Activated T-helper 1 cell treated with anti-CD3 and anti-CD28 coated beads, Interleukin-12 subunit alpha, Interleukin-12 subunit beta, Interleukin-2, Interleukin-4 antibody, amounts not matched to agents 30 ng/mL and 10 ng/mL and 1 ng/mL, durations not matched to agents 14 hours and 24 hours and 36 hours (primary cell): ENCODE results near the gene ZDHHC16. TPM values are rescaled to one million over a fixed set of nuclear protein-coding genes. Genes with fewer than 3 reads are reported as not detected.
"Not testable (repeated sequence)": the region's sequence is repeated elsewhere in the genome, so short reads cannot be mapped to it uniquely, and the experiment has no call there.

ENCODE experiments used
- DNase-seq: peaks from one replicate; pipeline ENCODE4 v3.0.0; 2021; ENCODE audit warnings: low spot score
- H3K27ac Mint-ChIP-seq: one replicate; pipeline ENCODE4 v1.8.0; 2021; ENCODE audit warnings: mild to moderate bottlenecking, mixed read lengths
- H3K27me3 Mint-ChIP-seq: one replicate; pipeline ENCODE4 v1.8.0; 2022; ENCODE audit warnings: mild to moderate bottlenecking, moderate library complexity, mixed read lengths; ENCODE audit not compliant: insufficient read depth
- H3K36me3 Mint-ChIP-seq: one replicate; pipeline ENCODE4 v1.8.0; 2021; ENCODE audit warnings: low read depth, mixed read lengths
- H3K4me1 Mint-ChIP-seq: one replicate; pipeline ENCODE4 v1.8.0; 2021; ENCODE audit warnings: low read depth, mixed read lengths
- H3K4me3 Mint-ChIP-seq: one replicate; pipeline ENCODE4 v1.8.0; 2021; ENCODE audit warnings: mild to moderate bottlenecking, moderate library complexity, mixed read lengths
- H3K9me3 Mint-ChIP-seq: one replicate; pipeline ENCODE4 v1.8.0; 2021; ENCODE audit warnings: mixed read lengths
- intact Hi-C: fragments of 100-400 bp; cut with micrococcal nuclease; formaldehyde crosslinking; loops from one replicate; pipeline ENCODE4 v1.15.1; 2024
- total RNA-seq: library from RNA; stranded (reverse); gene quantifications from 2 replicates; pipeline ENCODE4 v1.2.3, GENCODE V29; 2022

Gene ZDHHC16
- total RNA-seq, 1 donor from 2014 or later: 48.3 TPM

DNA sequence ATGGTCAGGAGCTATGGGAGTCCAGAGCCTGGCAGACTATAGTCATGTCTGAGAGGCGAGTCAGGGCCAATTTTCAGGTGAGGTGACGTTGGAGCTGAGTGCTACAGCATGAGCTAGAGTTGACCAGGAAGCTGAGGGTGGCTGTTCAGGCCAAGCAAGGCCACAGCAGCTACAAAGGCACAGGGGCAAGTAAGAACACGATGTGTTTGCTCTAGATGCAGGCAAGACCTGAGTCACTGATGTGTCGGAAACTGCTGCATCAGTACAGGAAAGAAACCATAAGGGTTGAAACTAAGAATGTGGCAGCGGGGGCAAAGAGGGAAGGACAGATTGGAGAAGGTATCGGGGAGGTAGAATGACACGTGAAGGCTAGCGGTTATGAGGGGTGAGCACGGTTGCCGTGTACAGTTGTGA is 33.1 kb upstream of the ZDHHC16 start:
- intact Hi-C loops: loop anchor here (1.0 to 5.0 kb wide), 5 partner anchors 10 to 826 kb away; partner anchors contain the start of genes LCOR, TM9SF3 and ZFYVE27
- Mint-ChIP-seq H3K9me3 (no peaks in the 10 kb centered on the region), H3K27ac (peak overlapping the region; percentile 95), H3K27me3 (no peaks in the 10 kb centered on the region), H3K4me1 (peaks cover 55% of the 10 kb centered on the region), H3K36me3 (peaks cover 3% of the 10 kb centered on the region), H3K4me3 (peak overlapping the region; percentile 47)
- peak; percentile 52 for DNase-seq

DNA sequence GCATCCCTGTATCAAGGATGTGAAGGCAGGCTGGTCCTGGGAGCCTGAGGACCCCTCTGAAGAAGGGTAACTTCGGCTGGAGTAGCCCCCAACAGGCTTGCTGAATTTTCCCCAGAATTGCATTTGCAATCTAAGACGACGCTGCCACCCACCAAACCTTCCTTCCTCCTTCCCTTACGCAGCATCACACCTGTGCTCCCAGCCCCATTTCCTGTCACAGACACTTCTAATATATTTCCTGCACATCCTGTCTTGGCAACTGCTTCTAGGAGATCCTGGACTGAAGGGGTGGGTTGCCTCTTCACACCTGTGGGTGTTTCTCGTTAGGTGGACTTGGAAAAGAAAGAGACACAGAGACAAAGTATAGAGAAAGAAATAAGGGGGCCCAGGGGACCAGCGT is 29.4 kb upstream of the ZDHHC16 start:
- intact Hi-C loops: loop anchor here (5.0 kb wide), 1 partner anchor 1354 kb away; no protein-coding TSS in a partner anchor
- peaks cover 6% of the 10 kb centered on the region for H3K36me3 Mint-ChIP-seq
- peak overlapping the region; percentile 90 for H3K27ac Mint-ChIP-seq
- no peak for DNase-seq
- peaks cover 80% of the 10 kb centered on the region for H3K4me1 Mint-ChIP-seq
- H3K4me3 Mint-ChIP-seq: peak overlapping the region; percentile 47
- H3K27me3 Mint-ChIP-seq: no peaks in the 10 kb centered on the region
- H3K9me3 Mint-ChIP-seq: no peaks in the 10 kb centered on the region

DNA sequence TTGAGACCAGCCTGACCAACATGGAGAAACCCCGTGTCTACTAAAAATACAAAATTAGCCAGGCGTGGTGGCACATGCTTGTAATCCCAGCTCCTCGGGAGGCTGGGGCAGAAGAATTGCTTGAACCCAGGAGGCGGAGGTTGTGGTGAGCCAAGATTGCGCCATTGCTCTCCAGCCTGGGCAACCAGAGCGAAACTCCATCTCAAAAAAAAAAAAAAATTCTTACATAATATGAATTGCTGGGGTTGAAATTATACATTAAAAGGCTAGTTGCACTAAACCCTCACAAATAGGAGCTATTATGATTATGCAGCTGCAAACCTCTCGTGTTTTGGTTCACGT is 22.2 kb upstream of the ZDHHC16 start:
- Mint-ChIP-seq H3K4me3 (peak overlapping the region; percentile 94), H3K4me1 (peaks cover 56% of the 10 kb centered on the region), H3K27ac (peak overlapping the region; percentile 98), H3K36me3 (peaks cover 22% of the 10 kb centered on the region)
- DNase-seq, H3K27me3 Mint-ChIP-seq, H3K9me3 Mint-ChIP-seq: not testable (repeated sequence)
- intact Hi-C loops: loop anchor here (1.0 to 10.0 kb wide), 2 partner anchors 10 to 711 kb away; partner anchors contain the start of gene R3HCC1L

DNA sequence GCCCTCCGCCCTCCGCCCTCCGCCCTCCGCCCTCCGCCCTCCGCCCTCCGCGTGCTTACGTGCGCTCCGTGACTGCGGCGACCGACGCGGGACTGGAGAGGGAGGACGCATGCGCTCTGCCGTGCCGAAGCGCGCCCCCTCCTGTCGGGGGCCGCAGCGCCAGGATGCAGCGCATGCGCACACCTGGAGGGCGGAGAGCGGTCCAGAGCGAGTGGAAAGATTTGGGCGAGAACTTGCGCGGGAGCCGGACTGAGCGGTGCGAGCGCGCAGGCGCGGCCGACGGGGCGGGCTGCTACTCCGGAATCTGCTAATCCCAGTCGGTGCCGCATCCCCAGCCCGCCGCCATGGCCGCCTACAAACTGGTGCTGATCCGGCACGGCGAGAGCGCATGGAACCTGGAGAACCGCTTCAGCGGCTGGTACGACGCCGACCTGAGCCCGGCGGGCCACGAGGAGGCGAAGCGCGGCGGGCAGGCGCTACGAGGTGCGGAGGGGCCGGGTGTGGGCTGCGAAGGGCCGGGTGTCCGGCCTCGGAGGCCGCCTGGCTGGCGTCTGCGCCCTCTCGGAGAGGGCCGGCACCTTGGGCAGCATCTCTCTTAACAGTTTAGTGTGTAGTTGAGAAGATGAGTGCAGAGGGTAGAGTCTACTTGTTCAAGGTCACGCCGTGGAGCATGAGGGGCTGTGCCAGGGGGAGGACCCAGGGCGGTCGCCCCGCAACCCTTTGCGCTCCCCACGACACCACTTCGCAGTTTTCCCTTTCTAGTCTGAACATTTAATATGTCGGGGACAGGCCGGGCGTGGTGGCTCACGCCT is 19.8 kb upstream of the ZDHHC16 start, which contains the start of gene PGAM1:
Gene PGAM1, plus strand, starts transcription at position 228 of the 812 bp plus-strand sequence. Its CDS starts 117 bp downstream, at position 345.
- DNase-seq: peak; percentile 98
- H3K4me3 Mint-ChIP-seq: peak within 1 kb of the TSS; percentile 94
- peaks cover 2% of the 10 kb centered on the region for H3K27me3 Mint-ChIP-seq
- peaks cover 46% of the 10 kb centered on the region for H3K4me1 Mint-ChIP-seq
- intact Hi-C loops: loop anchor here (5.0 to 10.0 kb wide), 2 partner anchors 449 to 709 kb away; partner anchors contain the start of gene R3HCC1L
- H3K27ac Mint-ChIP-seq: peak within 1 kb of the TSS; percentile 99
- H3K36me3 Mint-ChIP-seq: peaks cover 39% of the 10 kb centered on the region
- no peaks in the 10 kb centered on the region for H3K9me3 Mint-ChIP-seq

DNA sequence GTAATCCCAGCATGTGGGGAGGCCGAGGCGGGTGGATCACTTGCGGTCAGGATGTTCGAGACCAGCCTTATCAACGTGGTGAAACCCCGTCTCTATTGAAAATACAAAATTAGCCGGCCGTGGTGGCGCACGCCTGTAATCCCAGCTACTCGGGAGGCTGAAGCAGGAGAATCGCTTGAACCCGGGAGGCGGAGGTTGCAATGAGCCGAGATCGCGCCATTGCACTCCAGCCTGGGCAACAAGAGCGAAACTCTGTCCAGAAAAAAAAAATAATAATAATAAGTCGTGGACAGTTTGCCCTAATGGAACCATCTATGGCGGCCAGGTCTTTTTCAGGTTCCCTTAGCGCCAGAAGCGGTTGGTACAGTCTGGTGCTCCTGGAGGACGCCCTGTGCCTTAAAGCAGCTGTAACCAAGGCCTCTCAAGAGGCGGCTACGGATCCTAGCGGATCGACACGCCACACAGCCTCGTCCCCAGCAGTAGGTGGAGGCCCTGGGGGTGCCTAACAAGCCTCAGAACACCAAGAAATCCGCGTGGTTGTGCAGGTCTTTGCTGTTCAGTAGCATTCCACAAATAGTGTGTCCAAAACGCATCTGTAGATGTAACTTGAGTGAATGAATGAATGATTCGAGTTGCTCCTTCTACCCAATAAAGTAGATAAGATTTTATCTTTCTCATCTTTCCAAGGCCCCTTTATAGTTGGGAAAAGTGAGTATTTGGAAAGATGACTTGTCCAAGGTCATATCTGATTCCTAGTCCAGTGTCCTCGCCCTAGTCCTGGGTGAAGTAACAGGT is 19.0 kb upstream of the ZDHHC16 start:
- Mint-ChIP-seq H3K27me3 (peaks cover 2% of the 10 kb centered on the region), H3K4me1 (peaks cover 48% of the 10 kb centered on the region), H3K9me3 (no peaks in the 10 kb centered on the region), H3K36me3 (peaks cover 45% of the 10 kb centered on the region), H3K27ac (peak overlapping the region; percentile 99), H3K4me3 (peak overlapping the region; percentile 94)
- no peak for DNase-seq
- intact Hi-C loops: loop anchor here (5.0 to 10.0 kb wide), 2 partner anchors 450 to 708 kb away; partner anchors contain the start of gene R3HCC1L

DNA sequence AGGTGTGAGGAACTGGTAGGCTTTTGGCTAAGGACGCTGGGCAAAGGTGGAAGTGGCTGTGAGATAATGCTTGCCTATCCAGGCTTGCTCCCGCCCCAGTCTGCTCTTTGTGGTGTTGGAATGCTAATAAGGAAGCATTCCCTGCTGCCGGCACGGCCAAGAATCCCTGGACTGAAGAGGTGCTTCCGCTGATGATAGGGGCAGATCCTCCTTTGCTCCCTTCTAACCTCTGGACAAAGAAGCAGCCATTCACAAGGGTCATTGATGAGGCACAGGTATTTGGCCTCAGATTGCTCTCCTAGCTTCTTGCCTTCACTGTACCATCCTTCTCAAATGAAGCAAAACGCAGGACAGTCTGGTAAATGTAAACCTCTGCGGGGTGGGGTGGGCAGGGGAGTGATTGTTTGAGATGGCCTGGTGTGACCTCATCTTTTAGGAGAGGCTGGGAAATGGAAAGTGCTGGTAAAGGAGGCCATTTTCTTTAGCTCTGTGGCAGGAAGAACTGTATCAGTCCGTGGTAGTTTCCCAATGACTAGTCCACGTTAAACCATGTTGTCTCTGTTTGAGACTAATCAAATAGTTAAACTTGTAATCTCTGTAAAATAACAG is 18.3 kb upstream of the ZDHHC16 start:
- Mint-ChIP-seq H3K4me3 (peak overlapping the region; percentile 94), H3K9me3 (no peaks in the 10 kb centered on the region), H3K27ac (peak overlapping the region; percentile 99), H3K36me3 (peaks cover 48% of the 10 kb centered on the region), H3K4me1 (peaks cover 47% of the 10 kb centered on the region), H3K27me3 (peaks cover 2% of the 10 kb centered on the region)
- intact Hi-C loops: loop anchor here (1.0 to 10.0 kb wide), 7 partner anchors 17 to 707 kb away; partner anchors contain the start of genes MMS19, PI4K2A, R3HCC1L and RRP12
- no peak for DNase-seq

DNA sequence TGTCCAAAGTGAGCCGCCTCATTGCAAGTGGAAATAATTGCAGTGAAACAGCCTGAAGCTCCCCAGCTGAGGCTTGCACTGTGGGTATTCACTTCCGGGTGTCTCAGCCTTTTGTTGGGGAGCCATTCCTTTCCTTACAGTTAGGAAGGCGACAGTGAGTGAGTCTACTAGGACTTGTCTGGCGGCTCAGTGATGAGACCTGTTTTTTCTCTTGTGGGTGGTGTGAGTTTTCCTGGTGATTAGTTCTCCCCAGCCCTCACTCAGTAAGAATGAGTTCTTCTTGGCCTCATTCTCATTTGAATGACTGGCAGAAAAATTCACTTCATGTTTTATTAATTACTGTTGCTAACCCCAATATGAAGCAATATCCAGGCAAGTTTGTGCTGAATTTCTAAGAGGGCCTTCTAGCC is 17.4 kb upstream of the ZDHHC16 start:
- H3K36me3 Mint-ChIP-seq: peaks cover 50% of the 10 kb centered on the region
- peak overlapping the region; percentile 94 for H3K4me3 Mint-ChIP-seq
- no peak for DNase-seq
- no peaks in the 10 kb centered on the region for H3K9me3 Mint-ChIP-seq
- peaks cover 39% of the 10 kb centered on the region for H3K4me1 Mint-ChIP-seq
- peak overlapping the region; percentile 99 for H3K27ac Mint-ChIP-seq
- intact Hi-C loops: loop anchor here (1.0 to 10.0 kb wide), 7 partner anchors 16 to 706 kb away; partner anchors contain the start of genes MMS19, PI4K2A, R3HCC1L and RRP12
- H3K27me3 Mint-ChIP-seq: peaks cover 2% of the 10 kb centered on the region

DNA sequence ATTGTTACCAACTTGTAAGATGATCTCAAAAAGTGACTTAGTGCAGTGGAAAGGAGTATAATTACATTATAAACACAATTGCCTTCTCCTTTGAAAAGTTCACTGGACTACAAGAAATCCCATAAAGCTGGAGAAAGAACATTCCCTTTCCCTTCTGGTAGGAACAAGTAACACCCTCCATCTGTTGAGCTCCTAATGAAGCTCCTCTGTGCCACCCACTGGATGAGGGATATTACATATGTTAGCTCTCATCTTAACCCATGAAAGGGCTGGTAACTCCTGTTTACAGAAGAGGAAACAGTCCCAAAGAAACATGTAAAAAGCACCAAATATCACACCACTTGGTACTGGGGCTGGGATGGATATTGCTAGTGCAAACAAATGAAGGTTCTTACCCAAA is 11.9 kb upstream of the ZDHHC16 start:
- Mint-ChIP-seq H3K27me3 (no peaks in the 10 kb centered on the region), H3K4me1 (peaks cover 14% of the 10 kb centered on the region), H3K27ac (peak overlapping the region; percentile 48), H3K36me3 (peaks cover 50% of the 10 kb centered on the region), H3K9me3 (no peaks in the 10 kb centered on the region), H3K4me3 (no peak overlapping the region)
- DNase-seq: no peak
- intact Hi-C loops: no loop called here

DNA sequence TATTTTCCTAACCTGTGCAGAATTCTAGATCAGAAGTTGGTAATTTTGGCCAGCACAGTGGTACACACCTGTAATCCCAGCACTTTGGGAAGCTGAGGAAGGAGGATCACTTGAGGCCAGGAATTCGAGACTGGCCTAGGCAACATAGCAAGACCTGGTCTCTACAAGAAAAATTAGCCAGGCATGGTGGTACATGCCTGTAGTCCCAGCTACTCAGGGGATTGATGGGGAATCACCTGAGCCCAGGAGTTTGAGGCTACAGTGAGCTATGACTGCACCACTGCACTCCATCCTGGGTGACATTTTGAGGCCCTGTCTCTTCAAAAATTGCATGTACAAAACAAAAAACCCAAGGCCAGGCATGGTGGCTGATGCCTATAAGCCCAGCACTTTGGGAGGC is 11.4 kb upstream of the ZDHHC16 start:
- H3K36me3 Mint-ChIP-seq: peaks cover 48% of the 10 kb centered on the region
- no peak overlapping the region for H3K4me3 Mint-ChIP-seq
- DNase-seq: no peak
- H3K9me3 Mint-ChIP-seq: no peaks in the 10 kb centered on the region
- peaks cover 9% of the 10 kb centered on the region for H3K4me1 Mint-ChIP-seq
- H3K27ac Mint-ChIP-seq: peak overlapping the region; percentile 48
- intact Hi-C loops: no loop called here
- H3K27me3 Mint-ChIP-seq: no peaks in the 10 kb centered on the region

DNA sequence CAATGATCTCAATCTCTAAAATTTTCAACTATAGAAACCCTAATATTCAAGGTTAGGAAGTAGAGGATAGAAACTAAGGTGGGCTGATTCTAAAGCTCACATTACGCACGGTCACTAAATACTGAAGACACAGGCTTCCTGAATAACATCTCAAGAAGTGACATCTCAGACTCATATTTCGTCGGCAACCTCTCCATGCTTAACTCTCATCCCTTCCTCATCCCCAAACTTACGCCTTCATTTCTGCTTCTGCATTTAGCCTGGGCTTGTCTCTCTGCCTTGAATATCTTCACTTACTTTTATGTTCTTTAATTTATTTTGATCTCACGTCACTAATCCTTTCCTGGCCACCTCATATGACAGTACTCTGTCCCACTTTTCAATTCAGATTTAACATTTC is 10.8 kb upstream of the ZDHHC16 start:
- Mint-ChIP-seq H3K27ac (no peak overlapping the region), H3K4me3 (no peak overlapping the region)
- intact Hi-C loops: no loop called here

DNA sequence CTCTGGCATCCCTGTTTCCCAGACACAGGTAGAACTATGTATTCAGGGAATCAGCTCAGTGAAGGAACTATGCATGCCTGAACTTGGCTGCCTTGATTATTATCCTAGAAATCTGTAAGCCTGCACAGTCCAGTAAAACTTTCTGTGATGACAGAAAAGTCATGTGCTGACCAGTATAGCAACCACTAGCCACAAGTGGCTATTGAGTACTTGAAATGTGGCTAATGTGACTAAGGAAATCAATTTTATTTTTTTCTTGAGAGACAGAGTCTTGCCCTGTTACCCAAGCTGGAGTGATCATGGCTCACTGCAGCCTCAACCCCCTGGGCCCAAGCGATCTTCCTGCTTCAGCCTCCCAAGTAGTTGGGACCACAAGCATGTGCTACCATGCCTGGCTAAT is 3.7 kb upstream of the ZDHHC16 start:
- no peak for DNase-seq
- peaks cover 24% of the 10 kb centered on the region for H3K36me3 Mint-ChIP-seq
- intact Hi-C loops: no loop called here
- H3K27ac Mint-ChIP-seq: no peak overlapping the region
- H3K27me3 Mint-ChIP-seq: no peaks in the 10 kb centered on the region
- H3K9me3 Mint-ChIP-seq: no peaks in the 10 kb centered on the region
- H3K4me3 Mint-ChIP-seq: no peak overlapping the region
- peaks cover 24% of the 10 kb centered on the region for H3K4me1 Mint-ChIP-seq

More for the DNA sequence above, 10.8 kb upstream of the ZDHHC16 start:
- no peak for DNase-seq
- Mint-ChIP-seq H3K27me3 (no peaks in the 10 kb centered on the region), H3K36me3 (peaks cover 45% of the 10 kb centered on the region), H3K4me1 (peaks cover 9% of the 10 kb centered on the region), H3K9me3 (no peaks in the 10 kb centered on the region)

DNA sequence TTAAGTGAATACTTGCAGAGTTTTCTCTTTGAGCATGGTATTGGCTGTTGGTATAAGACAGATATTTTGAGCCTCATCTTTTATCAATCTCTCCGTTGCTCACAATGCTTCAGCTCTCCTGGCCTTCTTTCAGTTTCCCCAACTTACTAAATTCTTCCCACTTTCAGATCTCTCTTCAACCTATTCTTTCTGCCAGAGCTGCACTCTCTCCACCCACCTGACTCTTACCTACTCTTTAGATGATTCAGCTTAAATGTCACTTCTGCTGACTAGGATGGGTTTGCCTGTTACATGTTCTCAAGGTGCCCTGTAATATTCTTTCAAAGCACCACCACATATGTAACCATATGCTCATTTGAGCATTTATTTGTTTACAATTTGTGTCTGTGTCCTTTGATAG is 1.8 kb upstream of the ZDHHC16 start:
- DNase-seq: no peak
- Mint-ChIP-seq H3K27ac (peak overlapping the region; percentile 92), H3K4me3 (peak overlapping the region; percentile 93), H3K36me3 (peaks cover 26% of the 10 kb centered on the region), H3K9me3 (no peaks in the 10 kb centered on the region), H3K27me3 (no peaks in the 10 kb centered on the region), H3K4me1 (peaks cover 37% of the 10 kb centered on the region)
- intact Hi-C loops: loop anchor here (1.0 to 2.0 kb wide), 2 partner anchors 16 to 189 kb away; partner anchors contain the start of gene MORN4
